K562 (cell line): ENCODE results near the gene DTNBP1. TPM values are rescaled to one million over a fixed set of nuclear protein-coding genes. Genes with fewer than 3 reads are reported as not detected.

Source experiments
- ATAC-seq: fragments of 200-7000 bp; cut with Tn5 transposase; 3 replicates; pipeline ENCODE4 v1.9.1; 2020; ENCODE audit warnings: moderate library complexity
- BruUV-seq: library from RNA; stranded (reverse); fragments of 400-500 nt; replicated peaks from 2 replicates; lab custom pipeline; 2021; lab: Mats Ljungman, UMichigan
- CTCF ChIA-PET: fragments of 300-600 bp; formaldehyde crosslinking; extraction: SDS; loops from one replicate; lab custom pipeline; 2021; ENCODE audit warnings: low intra/inter-chr PET ratio; lab: Yijun Ruan, JAX
- POLR2A ChIA-PET: fragments of 300-600, 350-650 bp; sonication (Branson Sonifier 250); formaldehyde crosslinking; extraction: SDS; loops from one replicate; lab custom pipeline; 2021; ENCODE audit warnings: antibody characterized with exemption, inconsistent platforms; lab: Yijun Ruan, JAX
- DNase-seq, 4 experiments: peaks; one replicate each; pipeline versions ENCODE4 v3.0.0 to v3.0.0-alpha.2; 2011 to 2018; ENCODE audit warnings: low spot score in 3 of 4, mixed read lengths in 3 of 4; ENCODE audit errors: extremely low read depth in 1 of 4
- FAIRE-seq: peaks from 2 replicates; lab custom pipeline; 2011; peaks lifted over from hg19 to GRCh38; lab: Jason Lieb, UNC
- H2AFZ ChIP-seq: 2 replicates; pipeline ENCODE4 v1.6.0; 2011; ENCODE audit warnings: low read depth, low read length, control low read depth, inconsistent platforms
- H3K27ac ChIP-seq: fragments of 200-600 bp; 3 replicates; pipeline ENCODE4 v1.8.0; 2011; ENCODE audit warnings: low read depth, mild to moderate bottlenecking, control low read depth, inconsistent platforms, low read length, moderate library complexity, mixed read lengths; ENCODE audit errors: extremely low read depth
- H3K27me3 ChIP-seq, 2 experiments: fragments of 300-600 bp in 1 of 2; 2 replicates in 1 of 2; 3 replicates in 1 of 2; pipeline versions ENCODE4 v1.6.0 to v1.8.0; 2011; ENCODE audit warnings: inconsistent platforms in 2 of 2, low read length in 2 of 2, mild to moderate bottlenecking in 1 of 2, mixed read lengths in 1 of 2, moderate library complexity in 1 of 2; ENCODE audit not compliant: control insufficient read depth in 2 of 2, insufficient read depth in 2 of 2
- H3K36me3 ChIP-seq: fragments of 300-600 bp; 3 replicates; pipeline ENCODE4 v1.8.0; 2011; ENCODE audit warnings: mild to moderate bottlenecking, low read length, inconsistent platforms; ENCODE audit not compliant: control insufficient read depth, insufficient read depth
- H3K4me1 ChIP-seq, 2 experiments: fragments of 200-600 bp in 1 of 2; replicated peaks in 1 of 2; 2 replicates in 1 of 2; 3 replicates in 1 of 2; pipeline versions ENCODE4 v1.5.1 to v1.8.0; 2011; ENCODE audit warnings: inconsistent platforms in 2 of 2, low read length in 2 of 2, mild to moderate bottlenecking in 1 of 2, mixed read lengths in 1 of 2, moderate library complexity in 1 of 2; ENCODE audit not compliant: control insufficient read depth in 2 of 2, insufficient read depth in 2 of 2
- H3K4me2 ChIP-seq: 2 replicates; pipeline ENCODE4 v1.6.1; 2011; ENCODE audit warnings: low read length, control low read depth, inconsistent platforms, mixed read lengths; ENCODE audit not compliant: insufficient read depth
- H3K4me3 ChIP-seq: fragments of 200-600 bp; sonication (generic), shearing (Covaris generic); 2 replicates; pipeline ENCODE4 v1.5.1; 2016; ENCODE audit warnings: control low read depth, inconsistent platforms
- H3K79me2 ChIP-seq: fragments of 200-600 bp; 3 replicates; pipeline ENCODE4 v1.8.0; 2011; ENCODE audit warnings: low read length, inconsistent platforms; ENCODE audit not compliant: control insufficient read depth, insufficient read depth
- H3K9ac ChIP-seq, 2 experiments: 2 replicates each; pipeline versions ENCODE4 v1.6.0 to v1.6.1; 2011; ENCODE audit warnings: low read depth in 2 of 2, low read length in 2 of 2, control low read depth in 1 of 2, inconsistent platforms in 1 of 2, mild to moderate bottlenecking in 1 of 2, mixed read lengths in 1 of 2; ENCODE audit not compliant: insufficient read depth in 1 of 2
- H3K9me1 ChIP-seq: one replicate; pipeline ENCODE4 v1.6.0; 2011; ENCODE audit warnings: inconsistent platforms, mild to moderate bottlenecking, low read length, moderate library complexity; ENCODE audit not compliant: control insufficient read depth, insufficient read depth
- H3K9me3 ChIP-seq: replicated peaks from 2 replicates; pipeline ENCODE4 v1.5.1; 2011; ENCODE audit warnings: low read depth, low read length, inconsistent platforms; ENCODE audit not compliant: control insufficient read depth, insufficient read depth
- H4K20me1 ChIP-seq: replicated peaks from 2 replicates; pipeline ENCODE4 v1.6.1; 2011; ENCODE audit warnings: low read length, inconsistent platforms, mixed read lengths; ENCODE audit not compliant: control insufficient read depth, insufficient read depth
- ATF7 ChIP-seq: fragments of 450-650 bp; IDR thresholded peaks from 2 replicates; pipeline ENCODE4 v1.7.1; 2014; ENCODE audit warnings: mild to moderate bottlenecking, moderate library complexity
- CHD1 ChIP-seq: fragments of 200-600 bp; sonication (generic); IDR thresholded peaks from one replicate; pipeline ENCODE4 v1.6.1; 2012; ENCODE audit warnings: mild to moderate bottlenecking, moderate library complexity, low read length, inconsistent platforms
- NFRKB ChIP-seq: fragments of 450-650 bp; IDR thresholded peaks from 2 replicates; pipeline ENCODE4 v1.6.1; 2016; ENCODE audit warnings: low read depth
- RBM22 ChIP-seq: fragments of 200-400 bp; formaldehyde crosslinking; IDR thresholded peaks from 2 replicates; pipeline ENCODE4 v1.6.1; 2018; ENCODE audit warnings: low read length, low read depth; ENCODE audit not compliant: poor library complexity, severe bottlenecking
- ZNF124 ChIP-seq: sonication (generic); formaldehyde crosslinking; IDR thresholded peaks from 2 replicates; pipeline ENCODE4 v1.8.1; 2022; ENCODE audit warnings: missing genetic modification reagents
- ZNF174 ChIP-seq: fragments of 250-450 bp; sonication (Bioruptor Pico); IDR thresholded peaks from 2 replicates; pipeline ENCODE4 v1.4.0; 2020; ENCODE audit warnings: mild to moderate bottlenecking
- ZNF740 ChIP-seq, 3 experiments: fragments of 200-800 bp in 1 of 3; sonication (Bioruptor generic) in 1 of 3; sonication (generic) in 1 of 3; formaldehyde crosslinking in 1 of 3; IDR thresholded peaks; 2 replicates each; pipeline versions ENCODE4 v1.6.1 to v1.8.0; 2016 to 2022; ENCODE audit warnings: mild to moderate bottlenecking in 2 of 3, missing compliant biosample characterization in 2 of 3, missing genetic modification characterization in 2 of 3, missing genetic modification reagents in 1 of 3
- WGBS: fragments of 100-300 bp; shearing (Covaris generic); methylation state at CpG from one replicate; pipeline ENCODE4 v1.1.6; 2016; ENCODE audit warnings: low coverage, mixed read lengths; ENCODE audit not compliant: insufficient coverage; ENCODE audit errors: missing lambda C conversion rate; 5-methylcytosine and 5-hydroxymethylcytosine counted together
- in situ Hi-C: fragments of 300-500 bp; cut with MboI; formaldehyde crosslinking; loops from 4 replicates; pipeline ENCODE4 v1.15.0; 2018; ENCODE audit warnings: inconsistent platforms, mixed read lengths
- intact Hi-C: fragments of 100-400 bp; cut with micrococcal nuclease; formaldehyde crosslinking; loops from 2 replicates; pipeline ENCODE4 v1.14.2; 2022
- polyA plus RNA-seq, 8 experiments: library from polyadenylated mRNA; depleted of rRNA in 4 of 8; stranded (reverse) in 5 of 8; unstranded in 3 of 8; fragments of >200 nt; fragmentation: Nextera tagmentation in 2 of 8; fragmentation: Illumina TruSeq in 1 of 8; extraction: Ambion mirVana in 2 of 8; extraction: Trizol in 1 of 8; gene quantifications; 2 replicates each; pipeline versions ENCODE4 v1.2.1 to v1.2.3, GENCODE V29; 2011 to 2014; ENCODE audit warnings: inconsistent platforms in 1 of 8, missing spikeins in 1 of 8
- total RNA-seq, 7 experiments: library from RNA; depleted of rRNA in 6 of 7; stranded (reverse); fragments of >200 nt in 6 of 7; fragmentation: Illumina TruSeq in 2 of 7; extraction: Trizol in 2 of 7; gene quantifications; 2 replicates each; pipeline versions ENCODE4 v1.2.1 to v1.2.3, GENCODE V29; 2011 to 2021; ENCODE audit warnings: low replicate concordance in 1 of 7
- TF ChIP-seq, protein P1 (sequence below): fragments of 450-650 bp; IDR thresholded peaks from 2 replicates; pipeline ENCODE4 v1.7.1; 2018; ENCODE audit warnings: mild to moderate bottlenecking, low read depth; ENCODE audit not compliant: partially characterized antibody

The DTNBP1 gene
- total and polyA plus RNA-seq, 9 of the 15 experiments (the other 6 are each of a cell fraction or from before 2014, with no cell fraction given) = 16.7 to 54.5 (median 21.4) TPM

GRCh38 chr6:15513131-15513771 is 149.6 kb downstream of the DTNBP1 start (continued):
- TF ChIP-seq ZNF740 (CRISPR knock-in tag; IDR thresholded peaks at IDR 0.05) (no peak), ZNF740 (tag; IDR thresholded peaks at IDR 0.05) (no peak), RBM22 (peak; percentile 96), CHD1 (no peak)

- DNase-seq (no peak), FAIRE-seq (no peak), ATAC-seq (no peak)
- Histone ChIP-seq H3K9me3 (no peaks in the 10 kb centered on the region), H3K9me1 (no peaks in the 10 kb centered on the region), H4K20me1 (no peaks in the 10 kb centered on the region), H3K4me2 (no peak overlapping the region), H3K36me3 (peaks cover 93% of the 10 kb centered on the region), H3K27me3 (no peaks in the 10 kb centered on the region), H3K79me2 (peaks cover 7% of the 10 kb centered on the region; the same call in 2 of the 3 replicates), H3K4me1 (peaks cover 23 to 43% of the 10 kb centered on the region in 2 experiments), H3K9ac (no peak overlapping the region), H3K27ac (no peak overlapping the region), H3K4me3 (no peak overlapping the region), H2AFZ (no peak overlapping the region)
- in situ Hi-C loops (no loop called here), intact Hi-C loops (no loop called here)
- 94% methylated on average over 9 of the region's 9 CpGs for WGBS
- TF ChIP-seq ZNF124 (CRISPR knock-in tag) (no peak), ZNF174 (CRISPR knock-in tag) (no peak), ATF7 (no peak), NFRKB (no peak)
- TF ChIP-seq, protein P1, sequence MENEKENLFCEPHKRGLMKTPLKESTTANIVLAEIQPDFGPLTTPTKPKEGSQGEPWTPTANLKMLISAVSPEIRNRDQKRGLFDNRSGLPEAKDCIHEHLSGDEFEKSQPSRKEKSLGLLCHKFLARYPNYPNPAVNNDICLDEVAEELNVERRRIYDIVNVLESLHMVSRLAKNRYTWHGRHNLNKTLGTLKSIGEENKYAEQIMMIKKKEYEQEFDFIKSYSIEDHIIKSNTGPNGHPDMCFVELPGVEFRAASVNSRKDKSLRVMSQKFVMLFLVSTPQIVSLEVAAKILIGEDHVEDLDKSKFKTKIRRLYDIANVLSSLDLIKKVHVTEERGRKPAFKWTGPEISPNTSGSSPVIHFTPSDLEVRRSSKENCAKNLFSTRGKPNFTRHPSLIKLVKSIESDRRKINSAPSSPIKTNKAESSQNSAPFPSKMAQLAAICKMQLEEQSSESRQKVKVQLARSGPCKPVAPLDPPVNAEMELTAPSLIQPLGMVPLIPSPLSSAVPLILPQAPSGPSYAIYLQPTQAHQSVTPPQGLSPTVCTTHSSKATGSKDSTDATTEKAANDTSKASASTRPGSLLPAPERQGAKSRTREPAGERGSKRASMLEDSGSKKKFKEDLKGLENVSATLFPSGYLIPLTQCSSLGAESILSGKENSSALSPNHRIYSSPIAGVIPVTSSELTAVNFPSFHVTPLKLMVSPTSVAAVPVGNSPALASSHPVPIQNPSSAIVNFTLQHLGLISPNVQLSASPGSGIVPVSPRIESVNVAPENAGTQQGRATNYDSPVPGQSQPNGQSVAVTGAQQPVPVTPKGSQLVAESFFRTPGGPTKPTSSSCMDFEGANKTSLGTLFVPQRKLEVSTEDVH = no peak
- POLR2A ChIA-PET = interaction anchor here (0.5 to 0.7 kb wide), 4 partner anchors 15 to 1384 kb away, joined by 3 read pairs; no protein-coding TSS in a partner anchor
- BruUV-seq = no TSS peak
- CTCF ChIA-PET = no interaction called here
Observed at GRCh38 chr6:15512721-15513120, 150.1 kb downstream of the DTNBP1 start.
